ENCODE data around the gene MEGF10. TPM values are rescaled to one million over a fixed set of nuclear protein-coding genes. Genes with fewer than 3 reads are reported as not detected.

The MEGF10 gene
- total and polyA plus RNA-seq, 7 donors: under 0.01 to 3.6 (median 1.7) TPM; not detected in 1

DNA sequence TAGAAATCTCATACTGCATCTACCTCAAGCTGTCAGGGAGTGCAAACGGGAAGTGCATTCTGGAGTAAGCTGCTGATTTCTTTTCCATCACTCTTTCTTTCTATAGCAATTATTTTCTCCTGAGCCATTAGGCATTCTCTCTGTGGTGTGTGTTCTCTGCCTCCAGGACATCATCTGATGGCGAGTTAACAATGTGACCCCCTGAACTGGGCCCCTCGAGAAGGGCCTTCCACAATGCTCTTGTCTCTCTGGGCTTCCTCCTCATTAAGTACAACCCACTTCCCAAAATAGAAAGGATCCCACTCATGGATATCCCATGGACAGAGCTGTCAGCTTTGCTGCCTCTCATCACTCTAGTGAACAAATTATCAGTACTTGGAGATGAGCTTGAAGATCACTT, 130.2 kb downstream of the MEGF10 start:
- 77 to 80% methylated on average over 3 of the region's 3 CpGs for WGBS, 2 donors
- TF ChIP-seq, protein P1, sequence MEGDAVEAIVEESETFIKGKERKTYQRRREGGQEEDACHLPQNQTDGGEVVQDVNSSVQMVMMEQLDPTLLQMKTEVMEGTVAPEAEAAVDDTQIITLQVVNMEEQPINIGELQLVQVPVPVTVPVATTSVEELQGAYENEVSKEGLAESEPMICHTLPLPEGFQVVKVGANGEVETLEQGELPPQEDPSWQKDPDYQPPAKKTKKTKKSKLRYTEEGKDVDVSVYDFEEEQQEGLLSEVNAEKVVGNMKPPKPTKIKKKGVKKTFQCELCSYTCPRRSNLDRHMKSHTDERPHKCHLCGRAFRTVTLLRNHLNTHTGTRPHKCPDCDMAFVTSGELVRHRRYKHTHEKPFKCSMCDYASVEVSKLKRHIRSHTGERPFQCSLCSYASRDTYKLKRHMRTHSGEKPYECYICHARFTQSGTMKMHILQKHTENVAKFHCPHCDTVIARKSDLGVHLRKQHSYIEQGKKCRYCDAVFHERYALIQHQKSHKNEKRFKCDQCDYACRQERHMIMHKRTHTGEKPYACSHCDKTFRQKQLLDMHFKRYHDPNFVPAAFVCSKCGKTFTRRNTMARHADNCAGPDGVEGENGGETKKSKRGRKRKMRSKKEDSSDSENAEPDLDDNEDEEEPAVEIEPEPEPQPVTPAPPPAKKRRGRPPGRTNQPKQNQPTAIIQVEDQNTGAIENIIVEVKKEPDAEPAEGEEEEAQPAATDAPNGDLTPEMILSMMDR (IDR thresholded peaks at IDR 0.05): no peak
- TF ChIP-seq POLR2A (IDR thresholded peaks at IDR 0.05) (no peak), POLR2AphosphoS5 (IDR thresholded peaks at IDR 0.05) (no peak), EP300 (IDR thresholded peaks at IDR 0.05) (no peak)
- no peak overlapping the region for H3K27ac ChIP-seq
- no peak for DNase-seq
- H3K9me3 ChIP-seq: no peaks in the 10 kb centered on the region
- H3K4me1 ChIP-seq: peaks cover 0 to 3% (median 0%) of the 10 kb centered on the region in 4 donors
- H3K27me3 ChIP-seq: no peaks in the 10 kb centered on the region
- H3K36me3 ChIP-seq: no peaks in the 10 kb centered on the region
- intact Hi-C loops (cut with DNase I): no loop called here
- H3K4me3 ChIP-seq: no peak overlapping the region

DNA sequence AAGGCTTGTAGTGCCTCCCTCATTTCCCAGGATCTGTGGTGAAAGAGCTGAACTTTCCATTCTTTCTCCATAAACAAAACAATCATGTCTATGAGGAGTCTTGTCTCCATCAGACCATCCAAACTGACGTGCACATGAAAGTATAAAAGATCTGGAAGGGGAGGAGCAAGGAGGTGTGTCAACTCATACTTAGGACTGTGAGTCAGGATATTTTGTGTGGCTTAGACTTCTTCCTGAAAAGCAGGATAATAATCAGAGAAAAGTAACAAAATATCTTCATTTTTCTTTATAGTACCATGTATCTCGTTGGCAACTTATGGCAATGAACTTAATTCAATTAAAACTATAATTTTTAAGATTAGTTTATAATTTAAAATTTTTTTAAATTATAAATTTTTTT, 130.9 kb downstream of the MEGF10 start:
- intact Hi-C loops (cut with DNase I): no loop called here
- TF ChIP-seq, protein P1 (IDR thresholded peaks at IDR 0.05): no peak
- Histone ChIP-seq H3K36me3 (no peaks in the 10 kb centered on the region), H3K4me1 (peaks cover 0 to 3% (median 0%) of the 10 kb centered on the region in 4 donors), H3K9me3 (no peaks in the 10 kb centered on the region), H3K27ac (no peak overlapping the region), H3K4me3 (no peak overlapping the region), H3K27me3 (no peaks in the 10 kb centered on the region)
- DNase-seq: no peak
- WGBS, 2 donors: 75 to 77% methylated on average over 2 of the region's 2 CpGs

DNA sequence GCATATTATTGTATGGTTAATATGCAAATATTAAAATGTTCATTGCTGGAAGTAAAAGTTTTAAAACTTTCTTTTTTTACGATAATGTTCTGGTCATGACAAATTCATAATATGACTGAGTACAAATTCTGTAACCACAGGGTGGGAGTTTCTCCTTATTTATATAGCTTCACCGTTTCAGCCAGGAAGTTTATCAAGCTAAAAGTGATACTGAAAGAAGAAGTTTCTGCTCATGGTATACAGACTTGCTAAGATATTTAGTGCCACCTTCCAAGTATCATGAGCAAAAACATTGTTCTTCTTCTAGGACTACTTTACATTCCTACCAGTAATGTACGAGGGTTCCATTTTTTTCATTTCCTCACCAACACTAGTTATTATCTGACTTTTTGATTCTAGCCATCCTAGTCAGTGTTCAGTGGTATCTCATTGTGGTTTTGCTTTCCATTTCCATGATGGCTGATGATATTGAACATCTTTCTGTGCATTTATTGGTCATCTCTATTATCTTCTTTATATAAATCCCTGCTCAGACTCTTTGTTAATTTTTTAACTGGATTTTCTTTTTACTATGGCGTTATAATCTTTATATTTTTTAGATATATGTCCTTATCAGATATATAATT, 132.7 kb downstream of the MEGF10 start:
- no peaks in the 10 kb centered on the region for H3K9me3 ChIP-seq
- peaks cover 0 to 3% (median 0%) of the 10 kb centered on the region in 4 donors for H3K4me1 ChIP-seq
- 64 to 70% methylated on average over 4 of the region's 4 CpGs for WGBS, 2 donors
- TF ChIP-seq POLR2A (IDR thresholded peaks at IDR 0.05): no peak
- TF ChIP-seq EP300 (IDR thresholded peaks at IDR 0.05): no peak
- TF ChIP-seq POLR2AphosphoS5 (IDR thresholded peaks at IDR 0.05): no peak
- TF ChIP-seq, protein P1 (IDR thresholded peaks at IDR 0.05): no peak
- no peaks in the 10 kb centered on the region for H3K27me3 ChIP-seq
- H3K36me3 ChIP-seq: no peaks in the 10 kb centered on the region
- H3K27ac ChIP-seq: no peak overlapping the region
- H3K4me3 ChIP-seq: no peak overlapping the region
- intact Hi-C loops (cut with DNase I): no loop called here
- DNase-seq: no peak

DNA sequence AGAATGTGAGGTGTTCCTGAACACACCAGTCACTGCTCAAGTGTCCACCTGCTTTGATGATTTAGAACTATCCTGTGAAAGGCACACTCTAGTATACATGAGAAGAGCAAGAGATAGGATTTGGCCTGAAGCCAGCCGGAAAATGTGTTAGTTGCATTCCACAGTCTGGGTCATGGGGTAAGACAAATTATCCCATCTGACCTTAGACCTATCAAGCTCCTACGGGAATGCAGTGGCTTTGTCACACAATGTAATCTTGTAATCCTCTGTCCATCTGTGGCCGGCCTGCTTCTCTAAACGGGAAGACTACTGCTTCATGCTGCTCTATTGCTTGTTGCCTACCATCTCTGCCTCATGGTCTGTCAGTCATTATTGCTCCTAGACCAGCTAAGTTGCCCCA, 134.4 kb downstream of the MEGF10 start:
- 76 to 83% methylated on average over 4 of the region's 4 CpGs for WGBS, 2 donors

More for the DNA sequence above, 134.4 kb downstream of the MEGF10 start:
- TF ChIP-seq EP300 (IDR thresholded peaks at IDR 0.05) (no peak), POLR2A (IDR thresholded peaks at IDR 0.05) (no peak), POLR2AphosphoS5 (IDR thresholded peaks at IDR 0.05) (no peak)
- TF ChIP-seq, protein P1 (IDR thresholded peaks at IDR 0.05): no peak
- intact Hi-C loops (cut with DNase I): no loop called here
- no peak overlapping the region for H3K27ac ChIP-seq
- H3K9me3 ChIP-seq: no peaks in the 10 kb centered on the region
- H3K4me3 ChIP-seq: no peak overlapping the region
- H3K4me1 ChIP-seq: no peaks in the 10 kb centered on the region
- H3K27me3 ChIP-seq: no peaks in the 10 kb centered on the region
- no peak for DNase-seq
- H3K36me3 ChIP-seq: no peaks in the 10 kb centered on the region

Measured in sigmoid colon (tissue), 7 donors.